ENCODE results near the gene ZDHHC7.
"Not testable (repeated sequence)": the region's sequence is repeated elsewhere in the genome, so short reads cannot be mapped to it uniquely, and the experiment has no call there.

DNA sequence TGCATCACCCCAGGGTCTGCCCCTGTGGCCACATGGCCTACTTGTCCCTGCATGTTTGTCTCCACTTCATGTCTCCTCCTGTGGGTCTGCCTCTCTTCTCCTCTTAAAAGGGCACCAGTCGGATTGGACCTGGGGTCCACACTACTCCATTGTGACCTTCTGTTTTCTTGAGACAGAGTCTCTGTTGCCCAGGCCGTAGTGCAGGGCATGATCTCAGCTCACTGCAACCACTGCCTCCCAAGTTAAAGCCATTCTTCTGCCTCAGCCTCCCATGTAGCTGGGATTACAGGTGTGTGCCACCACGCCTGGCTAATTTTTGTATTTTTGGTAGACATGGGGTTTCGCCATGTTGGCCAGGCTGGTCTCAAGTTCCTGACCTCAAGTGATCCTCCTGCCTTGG lies 20.9 kb upstream of the ZDHHC7 start:
- TF ChIP-seq, protein P1, sequence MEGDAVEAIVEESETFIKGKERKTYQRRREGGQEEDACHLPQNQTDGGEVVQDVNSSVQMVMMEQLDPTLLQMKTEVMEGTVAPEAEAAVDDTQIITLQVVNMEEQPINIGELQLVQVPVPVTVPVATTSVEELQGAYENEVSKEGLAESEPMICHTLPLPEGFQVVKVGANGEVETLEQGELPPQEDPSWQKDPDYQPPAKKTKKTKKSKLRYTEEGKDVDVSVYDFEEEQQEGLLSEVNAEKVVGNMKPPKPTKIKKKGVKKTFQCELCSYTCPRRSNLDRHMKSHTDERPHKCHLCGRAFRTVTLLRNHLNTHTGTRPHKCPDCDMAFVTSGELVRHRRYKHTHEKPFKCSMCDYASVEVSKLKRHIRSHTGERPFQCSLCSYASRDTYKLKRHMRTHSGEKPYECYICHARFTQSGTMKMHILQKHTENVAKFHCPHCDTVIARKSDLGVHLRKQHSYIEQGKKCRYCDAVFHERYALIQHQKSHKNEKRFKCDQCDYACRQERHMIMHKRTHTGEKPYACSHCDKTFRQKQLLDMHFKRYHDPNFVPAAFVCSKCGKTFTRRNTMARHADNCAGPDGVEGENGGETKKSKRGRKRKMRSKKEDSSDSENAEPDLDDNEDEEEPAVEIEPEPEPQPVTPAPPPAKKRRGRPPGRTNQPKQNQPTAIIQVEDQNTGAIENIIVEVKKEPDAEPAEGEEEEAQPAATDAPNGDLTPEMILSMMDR (IDR thresholded peaks at IDR 0.05; ENCODE audit: low read depth, low read length), result not testable (repeated sequence)
- not testable (repeated sequence) for TF ChIP-seq EZH2phosphoT487 (IDR thresholded peaks at IDR 0.05; ENCODE audit: low read depth)
